OCI-LY7 (cell line): ENCODE measurements around the gene SPHKAP. TPM values are rescaled to one million over a fixed set of nuclear protein-coding genes. Genes with fewer than 3 reads are reported as not detected.

Experiments used
- BruUV-seq: library from RNA; stranded (reverse); fragments of 400-500 nt; replicated peaks from 2 replicates; lab custom pipeline; 2021; lab: Mats Ljungman, UMichigan
- CTCF ChIA-PET: fragments of 300-600 bp; sonication (Branson Sonifier 250); formaldehyde crosslinking; loops from one replicate; lab custom pipeline; 2022; ENCODE audit warnings: antibody characterized with exemption; ENCODE audit not compliant: unreplicated experiment; lab: Charles Lee
- POLR2A ChIA-PET: fragments of 300-600 bp; sonication (Branson Sonifier 250); formaldehyde crosslinking; loops from one replicate; lab custom pipeline; 2022; ENCODE audit warnings: antibody characterized with exemption; lab: Charles Lee
- DNase-seq: peaks from one replicate; pipeline ENCODE4 v3.0.0-alpha.2; 2015; ENCODE audit warnings: low spot score
- H2AFZ ChIP-seq: fragments of 200-600 bp; sonication (generic), shearing (Covaris generic); 2 replicates; pipeline ENCODE4 v1.6.1; 2014; ENCODE audit warnings: mild to moderate bottlenecking, antibody characterized with exemption, low read length, moderate library complexity
- H3K27ac ChIP-seq: fragments of 200-600 bp; sonication (generic); 2 replicates; pipeline ENCODE4 v1.5.1; 2014; ENCODE audit warnings: mixed run types, low read depth, mild to moderate bottlenecking, moderate library complexity, low read length, inconsistent platforms; ENCODE audit not compliant: poor library complexity, severe bottlenecking
- H3K36me3 ChIP-seq: fragments of 200-600 bp; sonication (generic); 2 replicates; pipeline ENCODE4 v1.6.1; 2014; ENCODE audit warnings: mild to moderate bottlenecking, antibody characterized with exemption, low read length, moderate library complexity, mixed read lengths; ENCODE audit not compliant: insufficient read depth
- H3K4me1 ChIP-seq: fragments of 200-600 bp; sonication (generic); 2 replicates; pipeline ENCODE4 v1.5.1; 2014; ENCODE audit warnings: mild to moderate bottlenecking, low read length; ENCODE audit not compliant: insufficient read depth, poor library complexity, severe bottlenecking
- H3K4me2 ChIP-seq: fragments of 200-600 bp; sonication (generic); 2 replicates; pipeline ENCODE4 v1.6.1; 2014; ENCODE audit warnings: mild to moderate bottlenecking, low read length
- H3K4me3 ChIP-seq: fragments of 200-600 bp; sonication (generic); 2 replicates; pipeline ENCODE4 v1.5.1; 2014; ENCODE audit warnings: mild to moderate bottlenecking, low read depth, low read length; ENCODE audit not compliant: poor library complexity, severe bottlenecking
- H3K79me2 ChIP-seq: fragments of 200-600 bp; sonication (generic); 2 replicates; pipeline ENCODE4 v1.6.1; 2016; ENCODE audit warnings: low read depth, mild to moderate bottlenecking, low read length, moderate library complexity, mixed read lengths; ENCODE audit not compliant: insufficient read depth
- H3K9me2 ChIP-seq: fragments of 200-600 bp; sonication (generic); 2 replicates; pipeline ENCODE4 v1.6.1; 2016; ENCODE audit warnings: mild to moderate bottlenecking, low read length, mixed read lengths; ENCODE audit not compliant: insufficient read depth
- H3K9me3 ChIP-seq: fragments of 200-600 bp; sonication (generic); 2 replicates; pipeline ENCODE4 v1.6.1; 2014; ENCODE audit warnings: mild to moderate bottlenecking, mixed run types, low read length, mixed read lengths
- H4K20me1 ChIP-seq: fragments of 200-600 bp; sonication (generic); 2 replicates; pipeline ENCODE4 v1.6.1; 2014; ENCODE audit warnings: mild to moderate bottlenecking, antibody characterized with exemption, low read length, moderate library complexity, mixed read lengths; ENCODE audit not compliant: insufficient read depth
- CTCF ChIP-seq: fragments of 200-600 bp; sonication (generic); conservative IDR thresholded peaks from 2 replicates; pipeline ENCODE4 v1.5.1; 2014; ENCODE audit warnings: mild to moderate bottlenecking, antibody characterized with exemption, low read length, moderate library complexity, mixed read lengths
- EZH2phosphoT487 ChIP-seq: fragments of 200-600 bp; sonication (generic); IDR thresholded peaks from 2 replicates; pipeline ENCODE4 v1.6.1; 2018; ENCODE audit warnings: low read depth, borderline replicate concordance, mild to moderate bottlenecking, mixed run types, antibody characterized with exemption, low read length, moderate library complexity, mixed read lengths
- intact Hi-C: fragments of 100-400 bp; cut with micrococcal nuclease; formaldehyde crosslinking; loops from one replicate; pipeline ENCODE4 v1.10.0; 2022; ENCODE audit not compliant: unreplicated experiment
- small RNA-seq: library from RNA; depleted of rRNA; stranded (forward); fragments of <200 nt; gene quantifications from one replicate; pipeline ENCODE3, GENCODE V24; 2014
- total RNA-seq, 2 experiments: library from RNA; depleted of rRNA in 1 of 2; stranded (reverse); fragments of >200 nt in 1 of 2; shearing (Covaris generic) in 1 of 2; gene quantifications; 2 replicates each; pipeline ENCODE4 v1.2.3, GENCODE V29; 2014 to 2022

SPHKAP gene
- total RNA-seq, 2 experiments from 2014 or later: not detected

DNA sequence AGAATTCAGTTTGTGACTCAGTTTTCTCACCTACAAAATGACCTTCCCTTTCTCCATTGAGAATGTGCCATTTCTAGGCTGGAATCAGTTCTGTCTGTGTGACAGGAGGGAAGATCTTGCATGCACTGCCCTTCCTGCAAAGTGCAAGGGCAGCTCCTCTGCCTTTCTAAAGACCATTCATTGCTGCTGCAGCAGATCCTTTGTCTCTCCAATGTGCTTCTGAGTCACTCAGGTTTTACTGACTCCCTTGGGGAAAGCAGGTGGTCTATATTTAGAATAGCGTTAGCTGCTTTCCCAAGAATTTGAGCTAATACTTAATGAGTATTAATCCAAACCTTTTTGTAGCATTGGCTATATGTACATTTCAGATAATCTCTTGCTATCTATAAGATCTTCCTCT is 247.6 kb downstream of the SPHKAP start:
- Histone ChIP-seq H3K4me1 (no peaks in the 10 kb centered on the region), H3K4me3 (no peak overlapping the region), H3K4me2 (no peak overlapping the region), H3K9me3 (no peaks in the 10 kb centered on the region), H4K20me1 (no peaks in the 10 kb centered on the region), H3K27ac (no peak overlapping the region), H3K36me3 (no peaks in the 10 kb centered on the region), H3K79me2 (no peaks in the 10 kb centered on the region), H3K9me2 (no peaks in the 10 kb centered on the region), H2AFZ (no peak overlapping the region)
- ChIA-PET POLR2A (no interaction called here), CTCF (no interaction called here)
- intact Hi-C loops: no loop called here
- DNase-seq: no peak
- TF ChIP-seq CTCF (no peak), EZH2phosphoT487 (no peak)
- no TSS peak for BruUV-seq

- H3K4me2 ChIP-seq: no peak overlapping the region
- H3K79me2 ChIP-seq: no peaks in the 10 kb centered on the region
- H3K9me2 ChIP-seq: no peaks in the 10 kb centered on the region
- H3K4me1 ChIP-seq: no peaks in the 10 kb centered on the region
- CTCF ChIA-PET: no interaction called here
- no peak for DNase-seq
- no peak overlapping the region for H2AFZ ChIP-seq
- TF ChIP-seq EZH2phosphoT487 (no peak), CTCF (peak; percentile 29; the same call in 1 of the 2 replicates)
- no peak overlapping the region for H3K4me3 ChIP-seq
- H3K9me3 ChIP-seq: no peaks in the 10 kb centered on the region
- POLR2A ChIA-PET: interaction anchor here (0.6 kb wide), 1 partner anchor 98 kb away, joined by 3 read pairs; no protein-coding TSS in a partner anchor
- no TSS peak for BruUV-seq
- no peak overlapping the region for H3K27ac ChIP-seq
- no peaks in the 10 kb centered on the region for H4K20me1 ChIP-seq
- H3K36me3 ChIP-seq: no peaks in the 10 kb centered on the region
- intact Hi-C loops: no loop called here
Measured at GRCh38 chr2:227932403-227932802, 249.1 kb downstream of the SPHKAP start.

DNA sequence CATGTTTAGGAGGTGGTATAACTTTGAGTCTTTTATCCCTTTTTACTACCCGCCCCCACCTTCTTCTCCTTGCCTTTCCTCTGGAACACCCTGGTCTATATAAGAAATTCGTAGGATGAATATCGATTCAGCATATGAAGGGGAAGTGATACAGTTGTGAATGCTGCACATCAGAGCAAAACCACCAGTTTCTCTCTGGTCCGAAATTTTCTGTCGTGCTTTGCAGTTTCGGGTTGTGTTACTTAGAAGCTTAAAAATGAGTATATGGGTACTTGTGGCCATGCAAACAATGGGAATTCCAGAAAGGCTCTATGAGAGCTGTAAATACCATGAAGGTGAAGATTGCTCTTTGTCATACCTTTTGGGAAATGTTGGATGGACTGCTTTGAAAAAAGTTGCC is 249.5 kb downstream of the SPHKAP start:
- POLR2A ChIA-PET: interaction anchor here (0.6 kb wide), 1 partner anchor 98 kb away, joined by 3 read pairs; no protein-coding TSS in a partner anchor
- intact Hi-C loops: no loop called here
- Histone ChIP-seq H3K4me3 (no peak overlapping the region), H3K4me2 (no peak overlapping the region), H2AFZ (no peak overlapping the region), H3K4me1 (no peaks in the 10 kb centered on the region), H3K9me2 (no peaks in the 10 kb centered on the region), H3K9me3 (no peaks in the 10 kb centered on the region), H3K27ac (no peak overlapping the region), H4K20me1 (no peaks in the 10 kb centered on the region), H3K79me2 (no peaks in the 10 kb centered on the region), H3K36me3 (no peaks in the 10 kb centered on the region)
- no TSS peak for BruUV-seq
- no peak for TF ChIP-seq CTCF
- no peak for TF ChIP-seq EZH2phosphoT487
- DNase-seq: no peak
- CTCF ChIA-PET: no interaction called here

Small RNA genes lying within 50 kb of the gene (small RNA-seq; reads per million reads assigned to genes)
- gene RNU6-624P: not detected
